Caco-2 (cell line): ENCODE results near the gene ILDR2. TPM values are rescaled to one million over a fixed set of nuclear protein-coding genes. Genes with fewer than 3 reads are reported as not detected.

Experiments
- Bru-seq: library from RNA; stranded (reverse); fragments of 400-500 nt; gene quantifications from one replicate; lab custom pipeline; 2021; lab: Mats Ljungman, UMichigan
- BruChase-seq, 2 experiments: library from RNA; stranded (reverse); fragments of 400-500 nt; gene quantifications; one replicate each; lab custom pipeline; 2021; lab: Mats Ljungman, UMichigan
- BruUV-seq: library from RNA; stranded (reverse); fragments of 400-500 nt; replicated peaks from 2 replicates; lab custom pipeline; 2021; lab: Mats Ljungman, UMichigan
- CTCF ChIA-PET: fragments of 300-600 bp; sonication (Branson Sonifier 250); formaldehyde crosslinking; loops from one replicate; lab custom pipeline; 2022; ENCODE audit warnings: antibody characterized with exemption; lab: Charles Lee
- POLR2A ChIA-PET: fragments of 300-600 bp; sonication (Branson Sonifier 250); formaldehyde crosslinking; loops from one replicate; lab custom pipeline; 2022; ENCODE audit warnings: antibody characterized with exemption; lab: Charles Lee
- DNase-seq, 2 experiments: peaks; one replicate each; pipeline versions ENCODE4 v3.0.0 to v3.0.0-alpha.2; 2020 to 2022
- H3K27me3 ChIP-seq: replicated peaks from 2 replicates; pipeline ENCODE4 v1.6.0; 2011; ENCODE audit warnings: low read length; ENCODE audit not compliant: control insufficient read depth, insufficient read depth
- H3K36me3 ChIP-seq: 2 replicates; pipeline ENCODE4 v1.5.1; 2011; ENCODE audit warnings: low read length; ENCODE audit not compliant: control insufficient read depth, insufficient read depth
- H3K4me1 ChIP-seq: fragments of 250-450 bp; sonication (Bioruptor Pico); 2 replicates; pipeline ENCODE4 v1.5.1; 2020; ENCODE audit warnings: mild to moderate bottlenecking
- H3K4me3 ChIP-seq: 2 replicates; pipeline ENCODE4 v1.5.1; 2011; ENCODE audit warnings: low read depth, mild to moderate bottlenecking, control low read depth, low read length
- H3K9me3 ChIP-seq: fragments of 250-450 bp; sonication (Bioruptor Pico); 2 replicates; pipeline ENCODE4 v1.5.1; 2020; ENCODE audit warnings: mild to moderate bottlenecking, moderate library complexity
- H3K27ac Mint-ChIP-seq: one replicate; pipeline ENCODE4 v1.8.0; 2022; ENCODE audit warnings: mixed read lengths; ENCODE audit not compliant: unreplicated experiment
- H3K27me3 Mint-ChIP-seq: one replicate; pipeline ENCODE4 v1.8.0; 2022; ENCODE audit warnings: mixed read lengths; ENCODE audit not compliant: insufficient read depth, unreplicated experiment
- H3K36me3 Mint-ChIP-seq: one replicate; pipeline ENCODE4 v1.8.0; 2022; ENCODE audit warnings: mild to moderate bottlenecking, mixed read lengths; ENCODE audit not compliant: insufficient read depth, unreplicated experiment
- H3K4me1 Mint-ChIP-seq: one replicate; pipeline ENCODE4 v1.8.0; 2022; ENCODE audit warnings: low read depth, mixed read lengths; ENCODE audit not compliant: unreplicated experiment
- H3K4me3 Mint-ChIP-seq: one replicate; pipeline ENCODE4 v1.8.0; 2022; ENCODE audit warnings: mild to moderate bottlenecking, moderate library complexity, mixed read lengths; ENCODE audit not compliant: unreplicated experiment
- H3K9me3 Mint-ChIP-seq: one replicate; pipeline ENCODE4 v1.8.0; 2022; ENCODE audit warnings: mixed read lengths; ENCODE audit not compliant: unreplicated experiment
- CTCF ChIP-seq, 2 experiments: fragments of 200-600 bp in 1 of 2; IDR thresholded peaks; 1 replicate in 1 of 2; 2 replicates in 1 of 2; pipeline versions ENCODE4 v1.5.1 to v1.8.0; 2011 to 2022; ENCODE audit warnings: antibody characterized with exemption in 1 of 2, control low read depth in 1 of 2, inconsistent platforms in 1 of 2, low read depth in 1 of 2, low read length in 1 of 2, mild to moderate bottlenecking in 1 of 2, moderate library complexity in 1 of 2; ENCODE audit not compliant: insufficient read depth in 1 of 2, severe bottlenecking in 1 of 2, unreplicated experiment in 1 of 2
- intact Hi-C: fragments of 100-400 bp; cut with micrococcal nuclease; formaldehyde crosslinking; loops from one replicate; pipeline ENCODE4 v1.10.0; 2022; ENCODE audit not compliant: unreplicated experiment
- long read RNA-seq: library from polyadenylated mRNA; stranded (forward); transcript quantifications from one replicate; pipeline ENCODE4 v2.0.0, GENCODE V29; 2022
- total RNA-seq: library from RNA; stranded (reverse); gene quantifications from 2 replicates; pipeline ENCODE4 v1.2.3, GENCODE V29; 2022

ILDR2 gene
- total RNA-seq: 0.98 and 1.2 TPM in 2 replicates
- Bru-seq, nascent RNA: percentile 25 among the genes with signal in this experiment
- percentile 29 among the genes with signal in this experiment for BruChase-seq, experiment 1, labeled RNA remaining after a 2-hour chase
- BruChase-seq, experiment 2, labeled RNA remaining after a 6-hour chase: percentile 34 among the genes with signal in this experiment
- long read RNA-seq: 0 reads

GRCh38 chr1:166975361-166976129, at the start of gene ILDR2:
ILDR2 (minus strand) TSS chr1:166975540; CDS start chr1:166975268, 272 bp downstream.
- no TSS peak for BruUV-seq
- CTCF ChIA-PET: interaction anchor here (1.7 kb wide), 1 partner anchor 83 kb away, joined by 13 read pairs; no protein-coding TSS in a partner anchor
- Histone ChIP-seq H3K4me1 (peaks cover 6% of the 10 kb centered on the region; the same call in 1 of the 2 replicates), H3K36me3 (no peaks in the 10 kb centered on the region), H3K27me3 (peaks cover 3% of the 10 kb centered on the region), H3K9me3 (no peaks in the 10 kb centered on the region), H3K4me3 (peak within 1 kb of the TSS; percentile 70)
- intact Hi-C loops: loop anchor here (1.0 to 2.0 kb wide), 2 partner anchors 65 to 82 kb away; no protein-coding TSS in a partner anchor
- Mint-ChIP-seq H3K36me3 (no peaks in the 10 kb centered on the region), H3K4me3 (peak within 1 kb of the TSS; percentile 57), H3K9me3 (no peaks in the 10 kb centered on the region), H3K27ac (no peak within 1 kb of the TSS), H3K27me3 (peaks cover 38% of the 10 kb centered on the region), H3K4me1 (peaks cover 7% of the 10 kb centered on the region)
- no peak for TF ChIP-seq CTCF (IDR thresholded peaks at IDR 0.05; ENCODE audit: insufficient read depth in 1 of 2, low read depth in 1 of 2, low read length in 1 of 2, severe bottlenecking in 1 of 2, unreplicated experiment in 1 of 2)
- peak; percentile 55 to 57 for DNase-seq
- POLR2A ChIA-PET: no interaction called here

GRCh38 chr1:167022384-167022783, 47.0 kb upstream of the ILDR2 start:
- no peak overlapping the region for H3K4me3 ChIP-seq
- Mint-ChIP-seq H3K36me3 (no peaks in the 10 kb centered on the region), H3K27me3 (peaks cover 9% of the 10 kb centered on the region), H3K4me1 (no peaks in the 10 kb centered on the region), H3K4me3 (no peak overlapping the region), H3K9me3 (peaks cover 13% of the 10 kb centered on the region), H3K27ac (no peak overlapping the region)
- no peak for DNase-seq
- POLR2A ChIA-PET: no interaction called here
- intact Hi-C loops: no loop called here
- no TSS peak for BruUV-seq
- H3K36me3 ChIP-seq: no peaks in the 10 kb centered on the region
- no peaks in the 10 kb centered on the region for H3K27me3 ChIP-seq
- H3K4me1 ChIP-seq: no peaks in the 10 kb centered on the region
- no peak for TF ChIP-seq CTCF (IDR thresholded peaks at IDR 0.05; ENCODE audit: insufficient read depth in 1 of 2, low read depth in 1 of 2, low read length in 1 of 2, severe bottlenecking in 1 of 2, unreplicated experiment in 1 of 2)
- no peaks in the 10 kb centered on the region; the same call in 1 of the 2 replicates for H3K9me3 ChIP-seq
- CTCF ChIA-PET: no interaction called here

- Mint-ChIP-seq H3K4me3 (no peak overlapping the region), H3K27me3 (peaks cover 10% of the 10 kb centered on the region), H3K36me3 (no peaks in the 10 kb centered on the region), H3K27ac (no peak overlapping the region), H3K4me1 (no peaks in the 10 kb centered on the region), H3K9me3 (no peaks in the 10 kb centered on the region)
- no peaks in the 10 kb centered on the region for H3K4me1 ChIP-seq
- no peak for TF ChIP-seq CTCF (IDR thresholded peaks at IDR 0.05; ENCODE audit: insufficient read depth in 1 of 2, low read depth in 1 of 2, low read length in 1 of 2, severe bottlenecking in 1 of 2, unreplicated experiment in 1 of 2)
- intact Hi-C loops: no loop called here
- no peaks in the 10 kb centered on the region for H3K36me3 ChIP-seq
- H3K9me3 ChIP-seq: no peaks in the 10 kb centered on the region
- H3K27me3 ChIP-seq: no peaks in the 10 kb centered on the region
- H3K4me3 ChIP-seq: no peak overlapping the region
- ChIA-PET POLR2A (no interaction called here), CTCF (no interaction called here)
- BruUV-seq: no TSS peak
- no peak for DNase-seq
Observed at GRCh38 chr1:167016100-167016750, 40.9 kb upstream of the ILDR2 start.
